Stimulated activated CD4-positive, alpha-beta T cell treated with anti-CD3 and anti-CD28 coated beads, Interleukin-1b, Interleukin-23, amount 100 ng/mL, for 4 hours (primary cell): ENCODE data around the gene ANTXR1.

ENCODE experiments used
- DNase-seq, 2 donors: peaks; one replicate each; pipeline ENCODE4 v3.0.0-alpha.2; 2020; ENCODE audit warnings: low read depth in 2 of 2

Gene ANTXR1

DNA sequence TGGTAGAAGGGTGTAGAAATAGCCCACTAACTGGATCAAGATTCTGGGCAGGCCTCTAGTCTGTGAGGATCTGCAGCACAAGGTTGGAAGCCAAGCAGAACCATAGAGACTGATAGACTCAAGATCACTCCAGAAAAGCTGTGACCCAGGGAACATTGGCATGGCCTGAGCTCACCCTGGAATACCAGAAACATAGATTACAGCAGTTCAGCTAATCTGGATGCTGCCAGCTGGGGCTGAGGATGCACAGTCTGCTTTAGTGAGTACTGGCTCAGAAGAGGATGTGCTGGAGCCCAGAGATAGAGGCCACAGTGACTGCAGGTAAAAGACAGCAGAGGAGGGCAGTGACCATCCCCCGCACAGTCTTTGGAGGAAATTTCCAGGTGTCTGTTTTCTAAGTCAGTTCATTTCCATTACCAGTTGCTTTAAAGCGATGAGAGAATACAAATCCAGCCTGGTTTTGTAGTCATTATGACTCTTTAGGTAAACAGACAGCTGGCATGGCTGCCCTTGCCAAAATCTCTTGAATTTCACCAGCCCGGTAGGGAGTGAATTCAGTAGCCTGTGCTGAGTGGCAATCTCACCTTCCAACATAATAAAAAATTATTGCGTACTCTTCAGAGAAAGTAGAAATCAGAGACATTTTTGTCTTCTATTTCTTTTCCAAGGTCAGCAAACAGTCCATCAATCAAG, 119.2 kb downstream of the ANTXR1 start:
- DNase-seq, result no peak

- DNase-seq, result no peak
Measured at GRCh38 chr2:69132960-69133590, 120.1 kb downstream of the ANTXR1 start.

DNA sequence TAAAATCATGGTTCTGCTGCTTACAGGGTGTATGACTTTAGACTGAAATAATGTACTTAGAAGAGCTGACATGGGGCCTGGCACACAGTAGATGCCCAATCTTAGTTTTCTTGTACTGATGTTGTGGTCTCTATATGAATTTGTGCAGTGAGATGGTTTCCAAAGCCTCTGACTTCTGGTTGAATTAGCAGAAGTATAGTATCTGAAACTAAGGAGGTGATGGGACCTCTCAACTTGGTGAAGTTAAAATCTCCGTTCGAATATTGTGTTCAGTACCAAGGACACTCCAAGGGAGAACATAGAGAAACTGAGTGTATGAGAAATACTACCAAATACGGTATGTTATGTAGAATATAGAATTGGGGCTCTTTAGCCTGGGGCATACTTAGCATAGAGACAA, 120.9 kb downstream of the ANTXR1 start:
- DNase-seq, result no peak

- DNase-seq, result no peak
Measured at GRCh38 chr2:69134306-69134945, 121.4 kb downstream of the ANTXR1 start.

- DNase-seq, result no peak
Measured at GRCh38 chr2:69138247-69138772, 125.3 kb downstream of the ANTXR1 start.

GRCh38 chr2:69138793-69139459, 125.9 kb downstream of the ANTXR1 start:
- no peak for DNase-seq

DNA sequence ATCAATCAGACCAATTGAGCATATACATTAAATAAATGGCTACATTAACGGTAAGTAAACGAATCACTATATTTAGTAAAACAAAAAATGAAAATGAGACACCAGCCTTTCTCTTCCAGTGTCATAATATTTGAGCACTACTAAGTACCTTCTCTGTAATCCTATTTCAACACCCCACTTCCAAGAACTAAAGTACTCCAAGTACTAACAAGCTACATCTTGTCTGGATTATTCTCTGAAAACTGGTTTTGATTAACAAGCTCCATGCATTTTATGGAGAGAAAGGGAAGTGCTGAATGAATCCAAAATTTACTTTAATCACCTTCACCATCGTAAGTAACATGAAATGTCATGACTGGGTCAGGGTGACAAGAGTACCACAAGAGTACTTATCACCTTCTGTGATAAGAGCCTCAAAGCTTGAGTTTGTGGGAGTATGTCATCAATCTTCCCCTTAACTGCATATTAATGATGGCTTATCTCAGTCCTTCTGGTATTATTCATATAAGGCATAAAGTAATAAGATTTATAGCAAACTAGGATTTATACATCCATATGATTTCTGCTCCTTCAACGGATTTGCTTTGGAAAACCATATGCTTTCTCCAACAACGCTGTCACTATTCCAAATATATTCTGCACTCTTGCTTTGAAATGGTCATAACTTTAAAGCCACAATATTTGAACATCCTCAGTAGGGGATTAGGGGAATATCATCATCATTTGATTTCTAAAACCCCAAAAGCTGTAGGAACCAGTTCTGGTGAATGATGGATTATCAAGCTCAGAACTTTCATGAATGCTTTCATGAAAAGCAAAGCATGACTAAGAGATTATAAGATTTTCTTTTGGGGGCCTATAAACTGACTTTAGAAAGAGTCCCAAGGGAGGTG, 127.0 kb downstream of the ANTXR1 start:
- no peak for DNase-seq

DNA sequence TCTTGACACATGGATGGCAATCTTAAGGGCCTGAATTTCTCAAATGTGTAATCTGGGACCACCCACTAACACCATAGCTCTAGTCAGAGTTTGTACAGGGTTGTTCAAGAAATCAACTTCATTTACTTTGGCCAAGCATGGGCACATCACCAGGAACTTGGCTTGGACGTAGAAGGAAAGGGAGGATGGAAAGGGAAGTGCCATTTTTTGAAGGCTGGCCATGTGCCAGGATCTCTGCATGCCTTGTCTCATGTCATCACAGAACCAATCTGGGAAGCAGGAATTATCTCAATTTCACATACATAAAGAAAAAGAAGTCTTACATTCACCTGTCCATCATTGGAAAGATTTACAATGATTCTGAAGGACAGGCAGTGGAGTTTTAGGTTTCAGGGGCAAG, 128.1 kb downstream of the ANTXR1 start:
- no peak for DNase-seq

- DNase-seq, result no peak
Measured at GRCh38 chr2:69143748-69144360, 130.9 kb downstream of the ANTXR1 start.

- DNase-seq, result no peak
Measured at GRCh38 chr2:69145204-69145603, 132.2 kb downstream of the ANTXR1 start.

- no peak for DNase-seq
Measured at GRCh38 chr2:69147841-69148533, 135.0 kb downstream of the ANTXR1 start.

GRCh38 chr2:69149631-69150215, 136.7 kb downstream of the ANTXR1 start:
- DNase-seq, result no peak

DNA sequence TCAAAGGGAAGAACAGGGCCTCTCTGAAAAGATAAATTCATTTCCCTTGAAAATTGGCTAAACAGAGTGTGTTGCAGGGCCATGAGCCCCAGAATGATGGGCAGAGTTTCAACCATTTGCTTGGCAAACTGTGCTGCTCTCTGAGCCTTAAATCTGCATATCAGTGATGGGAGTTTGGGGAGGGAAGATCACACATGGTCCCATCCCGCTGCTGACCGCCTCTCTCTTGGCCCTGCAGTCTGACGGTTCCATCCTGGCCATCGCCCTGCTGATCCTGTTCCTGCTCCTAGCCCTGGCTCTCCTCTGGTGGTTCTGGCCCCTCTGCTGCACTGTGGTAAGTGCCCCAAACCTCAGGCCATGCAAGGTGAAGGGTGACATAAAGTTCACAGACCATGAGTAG, 139.0 kb downstream of the ANTXR1 start:
- no peak for DNase-seq

GRCh38 chr2:69152847-69153583, 140.0 kb downstream of the ANTXR1 start:
- no peak for DNase-seq

- no peak for DNase-seq
Measured at GRCh38 chr2:69154106-69154505, 141.1 kb downstream of the ANTXR1 start.

DNA sequence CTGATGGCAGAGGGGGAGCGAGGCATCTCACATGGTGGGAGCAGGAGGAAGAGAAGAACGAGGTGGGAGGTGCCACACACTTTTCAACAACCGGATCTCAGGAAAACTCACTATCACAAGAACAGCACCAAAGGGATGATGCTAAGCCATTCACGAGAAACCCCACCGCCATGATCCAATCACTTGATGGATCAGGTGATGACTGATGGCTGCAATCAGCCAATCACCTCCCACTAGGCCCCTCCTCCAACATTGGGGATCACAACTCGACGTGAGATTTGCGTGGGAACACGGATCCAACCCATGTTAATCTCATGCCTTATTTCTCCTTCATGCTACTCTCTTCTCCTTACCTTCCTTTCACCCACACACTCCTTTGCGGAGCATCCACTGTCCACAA, 143.6 kb downstream of the ANTXR1 start:
- DNase-seq, result no peak

GRCh38 chr2:69157441-69157840, 144.5 kb downstream of the ANTXR1 start:
- DNase-seq, result no peak

GRCh38 chr2:69159986-69160385, 147.0 kb downstream of the ANTXR1 start:
- DNase-seq, result no peak

DNA sequence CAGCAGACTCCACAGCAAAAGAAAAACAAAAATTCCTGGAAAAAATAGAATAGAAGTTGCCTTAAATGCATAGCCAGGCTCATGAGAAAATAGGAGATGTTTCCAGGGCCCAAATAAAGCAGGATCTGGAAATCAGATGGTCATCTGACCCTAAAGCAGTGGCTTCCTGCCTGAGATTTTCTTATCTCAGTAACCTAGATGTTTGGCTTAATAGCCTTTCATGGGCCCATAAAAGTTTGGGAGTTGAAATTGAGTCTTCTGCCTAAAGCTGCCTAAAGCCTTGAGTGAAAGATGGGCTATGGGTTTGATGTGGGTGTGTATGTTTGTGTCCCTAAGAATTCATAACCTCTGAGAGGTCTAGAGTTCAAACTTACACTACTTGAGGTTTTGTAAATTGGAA, 149.1 kb downstream of the ANTXR1 start:
- no peak for DNase-seq
